Lung (tissue), 12 donors: ENCODE results near the gene SPEF1. TPM values are rescaled to one million over a fixed set of nuclear protein-coding genes. Genes with fewer than 3 reads are reported as not detected.

Source experiments
- ATAC-seq: fragments of 200-7000 bp; cut with Tn5 transposase; one replicate; pipeline ENCODE4 v1.9.1; 2020; ENCODE audit warnings: moderate number of reproducible peaks; ENCODE audit not compliant: insufficient read depth, low FRiP score
- DNase-seq, 3 donors: peaks; one replicate each; pipeline ENCODE4 v3.0.0-alpha.2; 2013 to 2017
- H3K27ac ChIP-seq, 2 donors: one replicate each; pipeline ENCODE4 v1.5.1; 2013; ENCODE audit warnings: mild to moderate bottlenecking in 2 of 2, moderate library complexity in 2 of 2, control low read depth in 1 of 2, inconsistent platforms in 1 of 2, low read depth in 1 of 2, low read length in 1 of 2
- H3K27me3 ChIP-seq, 3 donors: one replicate each; pipeline ENCODE4 v1.5.1; 2013; ENCODE audit warnings: low read length in 2 of 3; ENCODE audit not compliant: control insufficient read depth in 3 of 3, insufficient read depth in 3 of 3
- H3K36me3 ChIP-seq, 4 donors: one replicate each; pipeline ENCODE4 v1.5.1; 2013; ENCODE audit warnings: low read length in 4 of 4, mild to moderate bottlenecking in 1 of 4, moderate library complexity in 1 of 4; ENCODE audit not compliant: control insufficient read depth in 4 of 4, insufficient read depth in 4 of 4
- H3K4me1 ChIP-seq, 5 donors: one replicate each; pipeline ENCODE4 v1.5.1; 2013; ENCODE audit warnings: low read length in 5 of 5, mild to moderate bottlenecking in 2 of 5, moderate library complexity in 1 of 5; ENCODE audit not compliant: control insufficient read depth in 5 of 5, insufficient read depth in 5 of 5
- H3K4me3 ChIP-seq: one replicate; pipeline ENCODE4 v1.5.1; 2013; ENCODE audit warnings: mild to moderate bottlenecking, control low read depth, moderate library complexity
- H3K9ac ChIP-seq, 2 donors: one replicate each; pipeline ENCODE4 v1.5.1; 2013; ENCODE audit warnings: low read length in 2 of 2, control low read depth in 1 of 2; ENCODE audit not compliant: insufficient read depth in 1 of 2
- H3K9me3 ChIP-seq, 4 donors: one replicate each; pipeline ENCODE4 v1.5.1; 2013; ENCODE audit warnings: low read length in 3 of 4, mild to moderate bottlenecking in 1 of 4, moderate library complexity in 1 of 4; ENCODE audit not compliant: control insufficient read depth in 4 of 4, insufficient read depth in 3 of 4
- CTCF ChIP-seq: IDR thresholded peaks from 2 replicates; pipeline ENCODE4 v1.5.1; 2012; ENCODE audit warnings: mild to moderate bottlenecking; ENCODE audit errors: control extremely low read depth, extremely low read depth
- WGBS, 2 donors: extraction: QIAGEN DNeasy Blood & Tissue Kit; methylation state at CpG; one replicate each; pipeline ENCODE4 v1.1.7; 2013; 5-methylcytosine and 5-hydroxymethylcytosine counted together
- polyA plus RNA-seq, 2 donors: library from polyadenylated mRNA; stranded (reverse); fragments of 200-250 nt; gene quantifications; one replicate each; pipeline ENCODE4 v1.2.1, GENCODE V29; 2013
- total RNA-seq, 2 donors: library from RNA; depleted of rRNA in 1 of 2; stranded (reverse); fragments of >200 nt in 1 of 2; gene quantifications; one replicate each; pipeline ENCODE4 v1.2.1, GENCODE V29; 2014 to 2021
- donor health status: control.
- donor health status: control.
- donor health status: Bipolar disorder and iron deficiency.
- donor health status: healthy.
- donor health status: DM: yes; HTN: yes; CAD: no.

SPEF1 gene
- total and polyA plus RNA-seq, 4 donors, result 9.6 to 15.5 (median 11.8) TPM

- ATAC-seq (no peak), DNase-seq (no peak)
- Histone ChIP-seq H3K27me3 (no peaks in the 10 kb centered on the region), H3K36me3 (peaks cover 8 to 38% (median 25%) of the 10 kb centered on the region in 4 donors), H3K4me1 (peaks cover 0 to 2% (median 0%) of the 10 kb centered on the region in 5 donors), H3K9ac (no peak overlapping the region), H3K9me3 (no peaks in the 10 kb centered on the region), H3K27ac (no peak overlapping the region), H3K4me3 (no peak overlapping the region)
- WGBS, 2 donors, result 60 to 74% methylated on average over 4 of the region's 4 CpGs
- TF ChIP-seq CTCF, result no peak
These were observed 45.2 kb upstream of the SPEF1 start for GRCh38 chr20:3826420-3826819.

DNA sequence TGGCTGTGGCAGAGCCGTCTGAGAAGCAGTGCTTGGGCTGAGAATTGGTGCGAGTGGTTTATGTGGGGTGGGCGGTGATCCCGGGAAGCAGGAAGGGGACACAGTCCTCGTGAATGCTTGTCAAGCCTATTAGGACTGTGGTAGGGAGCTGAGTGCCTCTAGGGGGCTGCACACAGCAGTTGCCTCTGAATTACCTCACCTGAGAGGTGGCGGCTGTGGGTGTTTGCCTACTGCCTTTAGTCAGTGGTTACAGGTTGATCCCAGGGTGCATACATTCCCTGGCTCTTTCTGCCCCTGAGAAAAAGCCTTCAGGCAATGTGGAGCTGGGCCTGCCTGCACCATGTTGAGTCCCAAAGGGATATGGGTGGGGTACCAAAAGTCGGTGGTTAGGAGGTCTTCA lies 44.3 kb upstream of the SPEF1 start:
- 85 to 87% methylated on average over 7 of the region's 7 CpGs for WGBS, 2 donors
- Histone ChIP-seq H3K36me3 (peaks cover 8 to 38% (median 25%) of the 10 kb centered on the region in 4 donors), H3K27ac (no peak overlapping the region), H3K4me3 (no peak overlapping the region), H3K4me1 (peaks cover 0 to 8% (median 3%) of the 10 kb centered on the region in 5 donors), H3K27me3 (no peaks in the 10 kb centered on the region), H3K9ac (no peak overlapping the region), H3K9me3 (no peaks in the 10 kb centered on the region)
- ATAC-seq, result no peak
- no peak for TF ChIP-seq CTCF
- no peak for DNase-seq

- WGBS, 2 donors, result 93 to 97% methylated on average over 20 of the region's 20 CpGs
- peaks cover 0 to 14% (median 3%) of the 10 kb centered on the region in 5 donors for H3K4me1 ChIP-seq
- no peaks in the 10 kb centered on the region for H3K27me3 ChIP-seq
- H3K36me3 ChIP-seq, result peaks cover 8 to 38% (median 25%) of the 10 kb centered on the region in 4 donors
- no peak for TF ChIP-seq CTCF
- no peak overlapping the region for H3K9ac ChIP-seq
- no peaks in the 10 kb centered on the region for H3K9me3 ChIP-seq
- no peak overlapping the region for H3K4me3 ChIP-seq
- DNase-seq (no peak), ATAC-seq (no peak)
- H3K27ac ChIP-seq, result no peak overlapping the region
These were observed 42.6 kb upstream of the SPEF1 start for GRCh38 chr20:3823881-3824280.

DNA sequence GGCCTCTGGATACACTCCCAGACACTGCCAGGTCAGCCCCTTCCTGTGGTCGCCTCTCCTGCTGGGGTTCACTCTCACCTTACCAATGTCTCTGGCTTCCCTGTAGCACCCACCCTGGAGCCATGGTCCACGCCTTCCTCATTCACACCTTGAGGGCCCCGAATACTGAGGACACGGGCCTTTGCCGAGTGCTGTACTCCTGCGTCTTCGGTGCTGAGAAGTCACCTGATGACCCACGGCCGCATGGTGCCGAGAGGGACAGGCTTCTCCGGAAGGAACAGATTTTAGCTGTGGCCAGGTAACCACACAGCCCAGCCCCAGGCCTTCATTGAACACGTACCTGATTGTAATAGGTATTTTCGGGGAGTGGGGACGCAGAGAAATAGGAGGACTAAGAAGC lies 40.7 kb upstream of the SPEF1 start:
- ATAC-seq (no peak), DNase-seq (no peak)
- peaks cover 0 to 19% (median 11%) of the 10 kb centered on the region in 5 donors for H3K4me1 ChIP-seq
- WGBS, 2 donors, result 95 to 98% methylated on average over 14 of the region's 14 CpGs
- H3K4me3 ChIP-seq, result no peak overlapping the region
- no peaks in the 10 kb centered on the region for H3K27me3 ChIP-seq
- H3K9me3 ChIP-seq, result no peaks in the 10 kb centered on the region
- H3K9ac ChIP-seq, result no peak overlapping the region
- H3K36me3 ChIP-seq, result peaks cover 8 to 34% (median 23%) of the 10 kb centered on the region in 4 donors
- no peak for TF ChIP-seq CTCF
- no peak overlapping the region for H3K27ac ChIP-seq
